HUES64 (cell line): ENCODE results near the gene ANKRD13D.
"Not testable (repeated sequence)": the region's sequence is repeated elsewhere in the genome, so short reads cannot be mapped to it uniquely, and the experiment has no call there.

Experiments used
- H3K27ac ChIP-seq: 2 replicates; pipeline ENCODE4 v1.7.0; 2013; ENCODE audit warnings: low read depth, low read length, inconsistent platforms
- H3K27me3 ChIP-seq: 2 replicates; pipeline ENCODE4 v1.6.1; 2013; ENCODE audit warnings: mild to moderate bottlenecking, low read length; ENCODE audit not compliant: insufficient read depth
- H3K36me3 ChIP-seq: 2 replicates; pipeline ENCODE4 v1.6.1; 2013; ENCODE audit warnings: mild to moderate bottlenecking, low read length; ENCODE audit not compliant: insufficient read depth
- H3K4me1 ChIP-seq: 2 replicates; pipeline ENCODE4 v1.6.1; 2013; ENCODE audit warnings: mild to moderate bottlenecking, low read length, moderate library complexity; ENCODE audit not compliant: insufficient read depth
- H3K4me3 ChIP-seq: 2 replicates; pipeline ENCODE4 v1.5.1; 2013; ENCODE audit warnings: mild to moderate bottlenecking, low read length, moderate library complexity
- H3K9ac ChIP-seq: 2 replicates; pipeline ENCODE4 v1.6.1; 2013; ENCODE audit warnings: mild to moderate bottlenecking, low read depth, low read length
- H3K9me3 ChIP-seq: 2 replicates; pipeline ENCODE4 v1.6.1; 2013; ENCODE audit warnings: low read depth, low read length; ENCODE audit not compliant: insufficient read depth
- WGBS: fragments of 150-250, 120-280 bp; methylation state at CpG from one replicate; pipeline ENCODE4 v1.1.7; 2013; ENCODE audit warnings: missing lambda C conversion rate; 5-methylcytosine and 5-hydroxymethylcytosine counted together

ANKRD13D gene

DNA sequence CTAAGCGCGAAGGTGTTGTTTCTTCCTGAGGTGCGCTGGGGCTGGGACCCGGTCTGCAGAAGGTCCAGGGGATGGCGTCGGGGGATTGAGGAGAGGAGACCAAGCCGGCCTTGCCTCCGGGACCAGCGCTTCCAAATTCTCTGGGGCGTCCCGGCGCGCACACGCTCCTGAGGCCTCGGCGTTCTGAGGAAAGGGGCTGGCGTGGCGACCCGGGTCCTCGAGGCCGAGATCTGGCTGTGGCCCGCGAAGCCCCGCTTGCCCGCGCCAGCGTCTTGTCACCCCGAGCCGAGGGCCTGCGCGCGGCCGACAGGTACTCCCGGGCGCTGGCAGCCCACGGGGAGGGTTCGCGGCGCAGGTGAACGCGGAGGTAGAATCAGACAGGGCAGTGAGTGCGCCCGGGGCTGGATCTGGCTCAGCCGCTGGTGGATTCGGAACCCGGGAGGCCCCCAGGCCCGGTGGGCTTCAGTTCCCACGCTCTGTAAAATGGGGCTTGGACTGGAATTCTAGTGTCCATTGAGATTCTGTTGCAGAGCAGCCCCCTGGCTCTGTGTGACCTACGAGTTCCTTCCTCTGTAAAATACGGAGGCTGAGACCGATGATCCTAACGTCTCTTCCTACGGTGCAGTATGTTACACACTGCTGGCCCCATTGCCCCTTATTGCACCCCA, 28.9 kb downstream of the ANKRD13D start:
- Histone ChIP-seq H3K9ac (0 out of 2 replicates have a peak overlapping the region, but pooled peaks have one; percentile 10), H3K4me1 (no peaks in the 10 kb centered on the region), H3K9me3 (no peaks in the 10 kb centered on the region), H3K27ac (no peak overlapping the region), H3K4me3 (peak overlapping the region; percentile 68), H3K27me3 (peaks cover 32% of the 10 kb centered on the region), H3K36me3 (no peaks in the 10 kb centered on the region)
- 4% methylated on average over 53 of the region's 53 CpGs for WGBS

DNA sequence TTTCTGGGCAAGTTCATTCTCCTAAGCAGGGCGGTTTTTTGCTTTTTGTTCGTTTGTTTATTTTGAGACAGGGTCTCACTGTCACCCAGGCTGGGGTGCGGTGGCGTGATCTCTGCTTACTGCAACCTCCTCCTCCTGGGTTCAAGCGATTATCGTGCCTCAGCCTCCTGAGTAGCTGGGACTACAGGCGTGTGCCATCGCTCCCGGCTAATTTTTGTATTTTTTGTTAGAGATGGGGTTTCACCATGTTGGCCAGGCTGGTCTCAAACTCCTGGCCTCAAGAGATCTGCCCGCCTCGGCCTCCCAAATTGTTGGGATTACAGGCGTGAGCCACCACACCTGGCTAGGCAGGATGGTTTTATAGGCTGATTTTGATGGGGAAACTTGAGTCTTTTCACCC, 29.8 kb downstream of the ANKRD13D start:
- not testable (repeated sequence) for H3K9ac ChIP-seq, H3K36me3 ChIP-seq, H3K4me3 ChIP-seq, H3K9me3 ChIP-seq, H3K27ac ChIP-seq, H3K4me1 ChIP-seq
- H3K27me3 ChIP-seq, result peaks cover 32% of the 10 kb centered on the region
- 91% methylated on average over 12 of the region's 12 CpGs for WGBS

- Histone ChIP-seq H3K4me3 (no peak overlapping the region), H3K27ac (no peak overlapping the region), H3K27me3 (peaks cover 32% of the 10 kb centered on the region), H3K9ac (no peak overlapping the region), H3K4me1 (no peaks in the 10 kb centered on the region), H3K9me3 (no peaks in the 10 kb centered on the region), H3K36me3 (no peaks in the 10 kb centered on the region)
- 83% methylated on average over 3 of the region's 3 CpGs for WGBS
Observed at GRCh38 chr11:67320011-67320410, 30.9 kb downstream of the ANKRD13D start.

- H3K27me3 ChIP-seq, result peaks cover 32% of the 10 kb centered on the region
- H3K4me1 ChIP-seq, result no peaks in the 10 kb centered on the region
- H3K9me3 ChIP-seq, result no peaks in the 10 kb centered on the region
- H3K9ac ChIP-seq, result no peak overlapping the region
- H3K27ac ChIP-seq, result no peak overlapping the region
- no peaks in the 10 kb centered on the region for H3K36me3 ChIP-seq
- WGBS, result 94% methylated on average over 2 of the region's 2 CpGs
- no peak overlapping the region for H3K4me3 ChIP-seq
Observed at GRCh38 chr11:67320691-67321090, 31.6 kb downstream of the ANKRD13D start.

DNA sequence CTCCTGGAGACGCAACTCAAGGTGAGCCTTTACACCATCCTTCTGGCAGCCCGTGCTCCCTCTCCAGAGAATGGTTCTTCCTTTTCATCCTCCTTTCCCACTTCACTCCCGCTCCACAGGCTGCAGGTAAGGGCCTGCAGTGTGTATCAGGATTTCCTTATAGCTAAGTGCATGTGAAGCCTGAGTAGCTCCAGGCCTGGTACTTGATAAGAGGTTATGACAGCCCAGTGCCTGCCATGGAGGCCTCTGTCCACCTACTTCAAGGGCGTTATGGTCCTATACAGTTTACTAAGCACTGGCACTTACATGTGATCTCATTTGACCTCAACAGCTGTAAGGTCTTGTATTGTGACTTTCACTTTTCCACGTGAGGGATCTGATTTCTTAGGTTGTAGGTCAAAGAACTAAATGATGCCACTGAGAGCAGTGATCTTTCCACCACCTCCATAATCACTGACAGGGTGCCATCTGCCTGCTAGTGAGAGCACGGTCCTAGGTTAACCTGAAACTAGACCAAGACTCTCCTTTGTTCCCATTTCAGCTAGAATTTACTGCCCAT, 32.3 kb downstream of the ANKRD13D start:
- H3K4me1 ChIP-seq, result no peaks in the 10 kb centered on the region
- no peak overlapping the region for H3K4me3 ChIP-seq
- no peak overlapping the region for H3K9ac ChIP-seq
- peaks cover 32% of the 10 kb centered on the region for H3K27me3 ChIP-seq
- WGBS, result 90% methylated on average over 6 of the region's 6 CpGs
- no peaks in the 10 kb centered on the region for H3K36me3 ChIP-seq
- no peak overlapping the region for H3K27ac ChIP-seq
- no peaks in the 10 kb centered on the region for H3K9me3 ChIP-seq

- peaks cover 32% of the 10 kb centered on the region for H3K27me3 ChIP-seq
- 83% methylated on average over 3 of the region's 3 CpGs for WGBS
- no peaks in the 10 kb centered on the region for H3K4me1 ChIP-seq
- no peak overlapping the region for H3K27ac ChIP-seq
- no peak overlapping the region for H3K9ac ChIP-seq
- H3K4me3 ChIP-seq, result no peak overlapping the region
- no peaks in the 10 kb centered on the region for H3K9me3 ChIP-seq
- no peaks in the 10 kb centered on the region for H3K36me3 ChIP-seq
Observed at GRCh38 chr11:67322049-67322448, 32.9 kb downstream of the ANKRD13D start.

- Histone ChIP-seq H3K27me3 (peaks cover 24% of the 10 kb centered on the region), H3K9ac (no peak overlapping the region), H3K9me3 (no peaks in the 10 kb centered on the region), H3K4me3 (no peak overlapping the region), H3K4me1 (no peaks in the 10 kb centered on the region), H3K27ac (no peak overlapping the region), H3K36me3 (no peaks in the 10 kb centered on the region)
- WGBS, result 91% methylated on average over 7 of the region's 7 CpGs
Observed at GRCh38 chr11:67323526-67323925, 34.4 kb downstream of the ANKRD13D start.

- H3K27me3 ChIP-seq, result no peaks in the 10 kb centered on the region
- H3K4me3 ChIP-seq, result no peak overlapping the region
- no peaks in the 10 kb centered on the region for H3K9me3 ChIP-seq
- WGBS, result 96% methylated on average over 6 of the region's 6 CpGs
- H3K36me3 ChIP-seq, result no peaks in the 10 kb centered on the region
- no peaks in the 10 kb centered on the region for H3K4me1 ChIP-seq
- H3K27ac ChIP-seq, result no peak overlapping the region
- no peak overlapping the region for H3K9ac ChIP-seq
Observed at GRCh38 chr11:67332081-67332691, 43.1 kb downstream of the ANKRD13D start.

DNA sequence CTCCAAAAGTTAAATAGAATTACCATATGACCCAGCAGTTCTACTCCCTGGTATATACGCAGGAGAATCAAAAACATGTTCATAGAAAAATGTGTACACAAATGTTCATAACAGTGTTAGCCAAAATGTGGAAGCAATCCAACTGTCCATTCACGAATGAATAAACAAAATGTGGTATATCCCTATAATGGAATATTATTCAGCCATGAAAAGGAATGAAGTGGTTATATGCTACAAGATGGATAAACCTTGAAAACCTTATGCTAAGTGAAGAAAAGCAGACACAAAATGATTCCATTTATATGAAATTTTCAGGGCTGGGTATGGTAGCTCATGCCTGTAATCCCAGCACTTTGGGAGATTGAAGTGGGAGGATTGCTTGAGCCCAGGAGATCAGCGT, 48.2 kb downstream of the ANKRD13D start:
- Histone ChIP-seq H3K9me3 (no peaks in the 10 kb centered on the region), H3K27me3 (no peaks in the 10 kb centered on the region), H3K27ac (no peak overlapping the region), H3K36me3 (no peaks in the 10 kb centered on the region), H3K9ac (no peak overlapping the region), H3K4me1 (no peaks in the 10 kb centered on the region), H3K4me3 (no peak overlapping the region)
- 87% methylated on average over 2 of the region's 3 CpGs for WGBS

- 90% methylated on average over 4 of the region's 4 CpGs for WGBS
- Histone ChIP-seq H3K27ac (no peak overlapping the region), H3K36me3 (no peaks in the 10 kb centered on the region), H3K9me3 (no peaks in the 10 kb centered on the region), H3K27me3 (no peaks in the 10 kb centered on the region), H3K9ac (no peak overlapping the region), H3K4me3 (no peak overlapping the region), H3K4me1 (no peaks in the 10 kb centered on the region)
Observed at GRCh38 chr11:67344264-67344663, 55.2 kb downstream of the ANKRD13D start.

GRCh38 chr11:67345247-67345919, 56.3 kb downstream of the ANKRD13D start:
- no peak overlapping the region for H3K4me3 ChIP-seq
- no peaks in the 10 kb centered on the region for H3K27me3 ChIP-seq
- no peaks in the 10 kb centered on the region for H3K9me3 ChIP-seq
- no peak overlapping the region for H3K27ac ChIP-seq
- H3K4me1 ChIP-seq, result no peaks in the 10 kb centered on the region
- H3K9ac ChIP-seq, result no peak overlapping the region
- H3K36me3 ChIP-seq, result no peaks in the 10 kb centered on the region
- 86% methylated on average over 8 of the region's 8 CpGs for WGBS
